ENCODE results near the gene KLHL17. TPM values are rescaled to one million over a fixed set of nuclear protein-coding genes. Genes with fewer than 3 reads are reported as not detected.

KLHL17 gene
- polyA plus RNA-seq (2013, experiment 1 of 2) = 14.0 TPM
- polyA plus RNA-seq (2013, experiment 2 of 2) = 14.5 TPM

DNA sequence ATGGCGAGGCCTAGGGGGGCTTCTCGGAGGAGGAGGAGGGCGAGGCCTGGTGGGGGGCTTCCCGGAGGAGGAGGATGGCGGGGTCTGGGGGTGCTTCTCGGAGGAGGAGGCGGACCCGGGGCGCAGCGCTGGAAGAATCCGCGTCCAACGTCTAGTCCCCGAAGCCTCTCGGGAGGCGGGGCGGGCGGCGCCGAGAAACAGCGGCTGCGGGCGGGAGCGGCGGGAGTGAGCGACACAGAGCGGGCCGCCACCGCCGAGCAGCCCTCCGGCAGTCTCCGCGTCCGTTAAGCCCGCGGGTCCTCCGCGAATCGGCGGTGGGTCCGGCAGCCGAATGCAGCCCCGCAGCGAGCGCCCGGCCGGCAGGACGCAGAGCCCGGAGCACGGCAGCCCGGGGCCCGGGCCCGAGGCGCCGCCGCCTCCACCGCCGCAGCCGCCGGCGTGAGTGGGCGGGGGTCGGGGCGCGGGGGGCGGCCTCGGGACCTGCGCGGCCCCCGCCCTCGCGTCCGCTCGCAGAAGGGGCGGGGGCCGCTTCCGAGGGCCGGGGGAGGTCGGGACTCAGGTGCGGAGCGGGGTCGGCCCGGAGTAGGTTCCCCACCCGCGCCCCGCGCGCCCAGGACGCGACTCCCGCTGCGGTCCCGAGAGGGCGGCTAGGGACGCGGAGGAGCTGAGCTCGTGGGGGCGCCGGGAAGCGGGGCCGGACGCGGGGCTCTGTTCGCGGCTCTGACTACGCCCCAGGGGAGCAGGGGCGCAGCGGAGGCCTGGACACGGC is at the start of gene KLHL17:
Gene KLHL17, plus strand, starts transcription at position 222 of the 769 bp plus-strand sequence. Its CDS starts 110 bp downstream, at position 332.
- H3K9ac ChIP-seq (ENCODE audit: low read depth, low read length) = peak within 1 kb of the TSS; percentile 47; the same call in 1 of the 2 replicates
- WGBS = under 1% methylated on average over 109 of the region's 109 CpGs

GRCh38 chr1:910881-911721 is 49.3 kb upstream of the KLHL17 start:
- no peaks in the 10 kb centered on the region for H3K9me3 ChIP-seq (ENCODE audit: insufficient read depth, low read depth, low read length)
- no peak overlapping the region for H3K9ac ChIP-seq (ENCODE audit: low read depth, low read length)
- no peaks in the 10 kb centered on the region for H3K4me1 ChIP-seq (ENCODE audit: insufficient read depth, low read length)
- H3K27ac ChIP-seq (ENCODE audit: low read depth, low read length) = no peak overlapping the region
- H3K4me3 ChIP-seq (ENCODE audit: low read length) = no peak overlapping the region
- peaks cover 73% of the 10 kb centered on the region for H3K27me3 ChIP-seq (ENCODE audit: insufficient read depth, low read length)
- WGBS = 84% methylated on average over 25 of the region's 25 CpGs
- H3K36me3 ChIP-seq (ENCODE audit: insufficient read depth, low read length) = no peaks in the 10 kb centered on the region

More for the DNA sequence above, at the start of gene KLHL17:
- H3K27me3 ChIP-seq (ENCODE audit: insufficient read depth, low read length) = peaks cover 23% of the 10 kb centered on the region
- H3K36me3 ChIP-seq (ENCODE audit: insufficient read depth, low read length) = peaks cover 36% of the 10 kb centered on the region
- no peaks in the 10 kb centered on the region for H3K4me1 ChIP-seq (ENCODE audit: insufficient read depth, low read length)
- H3K9me3 ChIP-seq (ENCODE audit: insufficient read depth, low read depth, low read length) = no peaks in the 10 kb centered on the region
- no peak within 1 kb of the TSS for H3K27ac ChIP-seq (ENCODE audit: low read depth, low read length)
- peak within 1 kb of the TSS; percentile 85 for H3K4me3 ChIP-seq (ENCODE audit: low read length)

DNA sequence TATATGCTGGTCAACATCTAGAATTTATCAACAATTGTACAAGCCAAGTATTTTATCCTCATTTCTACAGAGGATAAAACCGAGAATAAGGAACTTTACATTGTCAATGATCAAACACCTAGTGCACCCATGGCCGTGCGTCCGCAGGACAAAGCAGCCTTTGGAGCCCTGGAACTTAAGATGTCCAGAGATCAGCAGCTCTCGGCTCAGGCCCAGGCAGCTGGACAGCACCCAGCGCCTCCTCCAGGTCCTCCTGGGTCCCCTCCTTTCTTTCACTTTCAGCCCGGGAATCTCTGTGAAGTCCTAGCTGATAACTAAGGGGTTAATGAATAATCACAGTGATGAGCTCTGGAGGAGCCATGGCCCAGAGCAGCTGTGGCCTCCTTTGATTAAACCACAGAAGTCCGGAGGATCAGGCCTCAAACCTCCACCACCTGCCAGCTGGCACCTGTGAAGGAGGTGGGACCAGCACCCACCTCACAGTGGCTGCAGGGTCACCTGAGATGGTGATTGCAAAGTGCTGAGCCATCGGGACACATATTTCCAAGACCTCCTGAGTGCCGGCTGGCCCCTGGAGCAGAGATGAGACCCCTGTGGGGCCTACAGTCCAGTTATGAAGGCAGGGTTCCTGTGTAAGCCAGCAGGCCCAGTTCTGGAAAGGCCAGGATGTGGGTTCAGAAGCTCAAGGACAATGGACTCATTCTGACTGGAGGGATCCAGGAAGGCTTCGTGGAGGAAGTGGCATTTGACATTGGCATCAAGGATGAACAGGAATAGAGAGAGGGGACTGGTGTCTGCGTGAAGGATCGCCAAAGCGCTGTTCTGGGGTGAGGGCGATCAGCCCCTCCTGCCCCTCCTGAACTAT is 48.3 kb upstream of the KLHL17 start:
- H3K9me3 ChIP-seq (ENCODE audit: insufficient read depth, low read depth, low read length) = no peaks in the 10 kb centered on the region
- H3K4me3 ChIP-seq (ENCODE audit: low read length) = no peak overlapping the region
- H3K36me3 ChIP-seq (ENCODE audit: insufficient read depth, low read length) = no peaks in the 10 kb centered on the region
- 77% methylated on average over 15 of the region's 15 CpGs for WGBS
- no peak overlapping the region for H3K9ac ChIP-seq (ENCODE audit: low read depth, low read length)
- peaks cover 73% of the 10 kb centered on the region for H3K27me3 ChIP-seq (ENCODE audit: insufficient read depth, low read length)
- no peaks in the 10 kb centered on the region for H3K4me1 ChIP-seq (ENCODE audit: insufficient read depth, low read length)
- H3K27ac ChIP-seq (ENCODE audit: low read depth, low read length) = no peak overlapping the region

DNA sequence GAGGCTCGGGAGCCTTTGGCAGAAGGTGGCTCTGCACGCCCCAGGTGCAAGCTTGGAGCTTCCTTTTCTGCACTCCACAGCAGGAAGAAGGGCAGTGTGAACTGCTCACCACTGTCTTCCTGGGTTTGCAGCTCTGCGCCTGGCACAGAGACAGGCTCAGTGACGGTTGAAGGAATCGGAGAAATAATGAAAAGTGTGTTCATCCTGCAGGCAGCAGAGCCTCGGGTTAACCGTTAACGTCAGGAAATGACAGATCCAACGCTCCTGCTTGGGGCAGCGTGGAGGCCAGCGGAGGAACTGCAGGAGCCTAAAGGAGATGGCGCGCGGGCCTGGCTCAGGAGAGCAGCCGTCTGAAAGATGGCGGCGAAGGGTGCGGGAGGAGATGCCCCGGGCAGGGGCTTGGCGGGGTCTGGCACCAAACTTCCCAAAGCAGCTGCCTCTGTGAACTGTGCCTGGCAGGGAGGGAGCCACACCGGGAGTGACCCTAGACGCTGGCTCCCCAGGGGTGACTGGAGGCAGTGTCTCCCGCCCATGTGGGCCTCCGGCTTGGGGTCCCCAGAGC is 47.6 kb upstream of the KLHL17 start:
- H3K27ac ChIP-seq (ENCODE audit: low read depth, low read length) = no peak overlapping the region
- no peak overlapping the region for H3K4me3 ChIP-seq (ENCODE audit: low read length)
- H3K9ac ChIP-seq (ENCODE audit: low read depth, low read length) = no peak overlapping the region
- no peaks in the 10 kb centered on the region for H3K4me1 ChIP-seq (ENCODE audit: insufficient read depth, low read length)
- 57% methylated on average over 24 of the region's 24 CpGs for WGBS
- H3K27me3 ChIP-seq (ENCODE audit: insufficient read depth, low read length) = peaks cover 74% of the 10 kb centered on the region
- H3K9me3 ChIP-seq (ENCODE audit: insufficient read depth, low read depth, low read length) = no peaks in the 10 kb centered on the region
- H3K36me3 ChIP-seq (ENCODE audit: insufficient read depth, low read length) = no peaks in the 10 kb centered on the region

DNA sequence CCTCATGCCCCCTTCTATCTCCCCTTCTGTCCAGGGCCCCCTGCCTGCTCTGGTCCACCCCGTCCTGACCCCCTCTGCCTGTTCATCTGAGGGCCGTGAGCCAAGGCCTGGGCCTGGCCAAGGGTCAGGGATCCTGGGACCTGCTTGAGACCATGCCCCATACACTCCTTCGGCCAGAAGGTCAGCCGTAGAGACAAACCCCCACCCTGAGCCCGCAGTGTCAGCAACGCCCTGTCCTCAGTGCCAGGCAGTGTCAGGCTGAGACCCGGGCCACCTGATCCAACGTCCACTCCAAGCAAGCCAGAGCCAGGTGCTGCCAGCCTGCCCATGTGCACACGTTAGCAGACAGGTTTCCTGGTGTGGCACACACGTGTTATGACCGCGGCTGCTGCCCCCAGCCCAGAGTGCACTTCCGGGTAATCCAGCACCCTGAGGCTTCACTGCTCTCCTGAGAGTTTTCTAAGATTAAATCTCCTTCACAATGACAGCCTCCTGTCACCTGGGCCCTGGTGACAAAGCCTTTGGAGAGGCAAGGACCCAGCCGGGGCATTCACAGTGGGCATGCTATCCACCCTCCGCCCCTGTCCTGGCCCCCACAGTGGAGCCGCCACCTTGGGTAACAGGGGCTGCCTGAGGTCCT is 46.8 kb upstream of the KLHL17 start:
- no peaks in the 10 kb centered on the region for H3K9me3 ChIP-seq (ENCODE audit: insufficient read depth, low read depth, low read length)
- H3K9ac ChIP-seq (ENCODE audit: low read depth, low read length) = no peak overlapping the region
- no peaks in the 10 kb centered on the region for H3K4me1 ChIP-seq (ENCODE audit: insufficient read depth, low read length)
- 91% methylated on average over 16 of the region's 16 CpGs for WGBS
- peaks cover 81% of the 10 kb centered on the region for H3K27me3 ChIP-seq (ENCODE audit: insufficient read depth, low read length)
- no peak overlapping the region for H3K27ac ChIP-seq (ENCODE audit: low read depth, low read length)
- H3K36me3 ChIP-seq (ENCODE audit: insufficient read depth, low read length) = no peaks in the 10 kb centered on the region
- no peak overlapping the region for H3K4me3 ChIP-seq (ENCODE audit: low read length)

GRCh38 chr1:914131-914890 is 46.1 kb upstream of the KLHL17 start:
- H3K27ac ChIP-seq (ENCODE audit: low read depth, low read length) = no peak overlapping the region
- 86% methylated on average over 21 of the region's 21 CpGs for WGBS

GRCh38 chr1:914891-915280 is 45.5 kb upstream of the KLHL17 start:
- H3K4me3 ChIP-seq (ENCODE audit: low read length) = no peak overlapping the region
- 90% methylated on average over 6 of the region's 6 CpGs for WGBS
- no peaks in the 10 kb centered on the region for H3K9me3 ChIP-seq (ENCODE audit: insufficient read depth, low read depth, low read length)
- peaks cover 94% of the 10 kb centered on the region for H3K27me3 ChIP-seq (ENCODE audit: insufficient read depth, low read length)
- no peaks in the 10 kb centered on the region for H3K4me1 ChIP-seq (ENCODE audit: insufficient read depth, low read length)
- no peaks in the 10 kb centered on the region for H3K36me3 ChIP-seq (ENCODE audit: insufficient read depth, low read length)
- no peak overlapping the region for H3K27ac ChIP-seq (ENCODE audit: low read depth, low read length)
- no peak overlapping the region for H3K9ac ChIP-seq (ENCODE audit: low read depth, low read length)

More at GRCh38 chr1:914131-914890, 46.1 kb upstream of the KLHL17 start:
- Histone ChIP-seq H3K4me3 (ENCODE audit: low read length) (no peak overlapping the region), H3K9me3 (ENCODE audit: insufficient read depth, low read depth, low read length) (no peaks in the 10 kb centered on the region), H3K9ac (ENCODE audit: low read depth, low read length) (no peak overlapping the region), H3K27me3 (ENCODE audit: insufficient read depth, low read length) (peaks cover 88% of the 10 kb centered on the region), H3K4me1 (ENCODE audit: insufficient read depth, low read length) (no peaks in the 10 kb centered on the region), H3K36me3 (ENCODE audit: insufficient read depth, low read length) (no peaks in the 10 kb centered on the region)

GRCh38 chr1:915295-916172 is 44.9 kb upstream of the KLHL17 start:
- Histone ChIP-seq H3K4me3 (ENCODE audit: low read length) (no peak overlapping the region), H3K27ac (ENCODE audit: low read depth, low read length) (no peak overlapping the region), H3K27me3 (ENCODE audit: insufficient read depth, low read length) (peaks cover 95% of the 10 kb centered on the region), H3K36me3 (ENCODE audit: insufficient read depth, low read length) (no peaks in the 10 kb centered on the region), H3K9ac (ENCODE audit: low read depth, low read length) (no peak overlapping the region), H3K9me3 (ENCODE audit: insufficient read depth, low read depth, low read length) (no peaks in the 10 kb centered on the region), H3K4me1 (ENCODE audit: insufficient read depth, low read length) (peaks cover 3% of the 10 kb centered on the region; the same call in 1 of the 2 replicates)
- WGBS = 84% methylated on average over 28 of the region's 28 CpGs
